Stimulated activated CD4-positive, alpha-beta T cell treated with anti-CD3 and anti-CD28 coated beads, Interleukin-12 subunit alpha, Interleukin-12 subunit beta, amount 100 ng/mL, for 48 hours (primary cell): ENCODE measurements around the gene TSHZ1.

Experiments
- DNase-seq, 3 donors: peaks; one replicate each; pipeline ENCODE4 v3.0.0-alpha.2; 2020; ENCODE audit warnings: low read depth in 2 of 3, low spot score in 1 of 3

The TSHZ1 gene

DNA sequence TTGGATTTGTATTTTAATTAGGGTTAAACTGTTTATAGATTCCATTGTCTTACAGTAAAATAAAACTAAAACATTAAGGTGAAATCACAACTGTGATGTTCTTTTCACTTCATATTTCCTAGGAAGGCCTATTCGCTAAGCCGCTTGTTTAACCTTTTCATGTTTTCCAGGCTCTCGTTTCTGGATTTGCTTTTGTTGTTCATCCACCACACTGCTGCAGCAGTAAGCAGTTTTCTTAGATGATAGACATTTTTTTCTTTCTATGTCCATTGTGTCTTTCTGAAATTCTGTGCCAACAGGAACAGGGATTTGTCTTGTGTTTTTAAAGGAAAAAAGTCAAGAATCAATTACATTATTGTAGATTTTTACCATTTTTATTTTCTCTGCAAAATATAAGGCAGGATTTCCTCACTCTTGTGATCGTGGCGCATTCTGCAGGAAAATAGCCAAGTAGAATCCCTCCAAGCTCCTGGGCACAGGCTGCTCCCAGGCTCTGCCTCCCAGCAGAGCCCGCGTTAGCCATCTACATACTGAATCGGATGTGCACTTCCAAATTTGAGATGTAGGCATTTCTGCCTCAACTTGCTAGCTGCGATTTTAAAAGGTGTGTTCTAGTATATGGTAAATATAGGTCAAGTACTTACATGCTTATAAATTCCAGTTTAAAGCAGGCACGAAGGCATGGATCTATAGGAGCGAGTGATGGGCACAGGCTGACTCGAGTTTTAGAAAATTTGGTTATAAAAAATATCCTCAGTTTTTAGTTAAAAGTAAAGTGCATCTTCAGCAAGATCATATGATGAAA lies 10.2 kb downstream of the TSHZ1 start:
- DNase-seq = no peak

DNA sequence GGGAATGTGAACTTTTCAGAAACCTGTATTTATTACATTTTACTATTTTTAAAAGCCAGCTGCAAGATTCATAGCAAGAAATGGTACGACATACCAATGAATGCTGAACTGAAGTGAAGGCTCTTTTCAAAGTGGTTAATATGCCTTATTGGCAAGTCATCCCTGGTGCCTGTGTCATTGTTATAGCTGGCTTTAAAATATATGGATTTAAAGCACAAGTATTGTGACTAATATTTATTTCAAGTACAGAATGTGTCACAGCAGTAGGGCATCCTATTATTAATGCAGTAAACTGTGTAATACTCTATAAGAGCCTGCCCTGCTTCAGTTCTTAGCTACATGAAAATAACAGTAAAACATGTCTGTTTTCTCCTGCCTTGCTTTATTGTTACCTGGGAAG lies 10.8 kb downstream of the TSHZ1 start:
- no peak for DNase-seq

DNA sequence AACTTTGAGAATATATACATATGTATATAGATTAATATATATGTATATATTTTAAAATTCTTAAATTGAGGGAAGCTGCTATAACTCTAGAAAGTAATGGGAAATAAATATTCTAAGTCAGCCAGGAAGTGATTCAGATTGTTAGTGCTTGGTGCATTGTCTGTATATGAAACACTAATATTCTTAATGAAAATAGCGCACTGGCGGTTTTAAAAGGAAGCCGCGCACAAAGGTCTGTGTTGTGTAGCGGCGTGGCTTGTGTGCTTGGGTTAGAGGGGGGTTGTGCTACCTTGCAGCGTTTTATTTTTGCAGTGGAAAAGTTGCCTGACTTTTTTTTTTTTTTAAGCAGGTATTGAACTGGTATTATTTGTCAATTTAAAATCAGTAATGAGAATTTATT lies 11.3 kb downstream of the TSHZ1 start:
- no peak for DNase-seq

DNA sequence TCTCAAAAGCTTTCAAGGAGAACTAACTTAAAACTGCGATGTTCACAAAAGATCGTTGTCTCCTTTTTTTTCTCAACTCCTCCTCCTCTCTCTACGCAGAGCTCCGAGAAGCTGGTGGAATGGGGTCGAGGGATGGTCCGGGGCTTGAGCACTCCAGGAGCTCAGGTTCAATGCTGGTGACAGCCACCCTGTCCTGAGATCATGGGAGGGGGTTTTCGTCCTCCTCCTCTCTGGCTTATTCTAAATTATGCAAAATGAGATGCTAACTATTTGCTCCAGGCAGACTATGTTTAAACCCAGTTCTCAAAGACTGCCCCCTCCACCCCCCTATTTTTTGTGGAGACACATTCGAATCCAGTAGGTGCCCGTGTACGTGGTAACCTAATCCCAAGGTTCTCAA lies 11.8 kb downstream of the TSHZ1 start:
- no peak for DNase-seq

GRCh38 chr18:75223687-75224347 lies 13.2 kb downstream of the TSHZ1 start:
- DNase-seq = no peak

- no peak for DNase-seq
Measured at GRCh38 chr18:75226286-75226955, 15.8 kb downstream of the TSHZ1 start.

- DNase-seq = no peak
Measured at GRCh38 chr18:75226956-75227316, 16.3 kb downstream of the TSHZ1 start.

DNA sequence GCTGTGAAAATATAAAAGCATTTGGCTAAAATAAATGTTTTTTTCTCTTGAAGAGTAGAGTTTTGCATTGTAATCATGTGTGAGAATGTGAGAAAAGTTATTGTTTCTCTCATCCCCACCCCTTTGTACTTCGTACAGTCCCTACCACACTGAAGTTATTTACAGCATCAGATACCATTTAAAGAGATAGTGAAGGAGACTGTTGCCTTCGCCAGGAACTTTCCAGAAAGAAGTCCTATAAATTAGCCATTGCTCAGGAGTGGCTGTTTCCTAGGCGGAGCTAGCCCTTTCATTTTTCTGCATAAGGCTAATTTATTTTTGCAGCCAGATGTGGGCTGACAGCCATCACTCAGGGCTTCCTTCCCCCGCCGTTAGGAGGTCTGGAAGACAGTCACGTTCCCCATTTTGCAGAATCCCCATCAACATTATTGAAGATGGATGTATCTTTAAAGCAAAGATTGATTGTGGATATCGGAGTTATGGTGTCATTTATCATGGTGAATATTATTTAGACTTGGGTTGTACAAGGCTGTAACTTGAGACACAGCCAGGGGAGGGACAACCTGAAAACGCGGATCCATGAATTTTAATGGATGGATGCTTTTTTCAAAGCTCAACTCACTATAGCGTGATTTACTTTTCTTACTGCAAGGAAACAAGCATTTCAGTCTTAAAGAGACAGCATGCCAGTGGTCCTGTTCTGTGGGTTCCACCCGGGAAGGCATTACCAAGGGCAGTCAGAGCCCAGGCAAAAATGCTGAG lies 17.1 kb downstream of the TSHZ1 start:
- DNase-seq = no peak

- no peak for DNase-seq
Measured at GRCh38 chr18:75228967-75229366, 18.4 kb downstream of the TSHZ1 start.

DNA sequence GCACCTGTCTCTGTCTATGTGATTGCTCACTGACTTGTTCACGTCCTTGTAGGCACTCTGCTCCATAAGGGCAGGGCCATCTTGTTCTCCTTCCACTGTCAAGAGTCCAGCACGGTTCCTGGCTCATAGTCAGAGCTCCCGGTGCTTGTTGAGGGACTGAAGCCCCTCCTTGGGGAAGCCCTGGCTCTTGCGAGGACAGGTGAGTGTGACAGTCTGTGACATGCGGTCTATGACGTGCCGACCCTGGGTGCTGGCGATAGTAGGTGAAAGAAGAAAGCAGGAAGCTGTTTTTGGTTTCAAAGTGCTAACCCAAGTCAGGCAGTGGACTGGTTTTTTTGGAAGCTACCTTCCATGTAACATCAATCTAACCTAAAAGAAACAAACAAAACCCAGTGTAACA lies 18.8 kb downstream of the TSHZ1 start:
- DNase-seq = no peak

DNA sequence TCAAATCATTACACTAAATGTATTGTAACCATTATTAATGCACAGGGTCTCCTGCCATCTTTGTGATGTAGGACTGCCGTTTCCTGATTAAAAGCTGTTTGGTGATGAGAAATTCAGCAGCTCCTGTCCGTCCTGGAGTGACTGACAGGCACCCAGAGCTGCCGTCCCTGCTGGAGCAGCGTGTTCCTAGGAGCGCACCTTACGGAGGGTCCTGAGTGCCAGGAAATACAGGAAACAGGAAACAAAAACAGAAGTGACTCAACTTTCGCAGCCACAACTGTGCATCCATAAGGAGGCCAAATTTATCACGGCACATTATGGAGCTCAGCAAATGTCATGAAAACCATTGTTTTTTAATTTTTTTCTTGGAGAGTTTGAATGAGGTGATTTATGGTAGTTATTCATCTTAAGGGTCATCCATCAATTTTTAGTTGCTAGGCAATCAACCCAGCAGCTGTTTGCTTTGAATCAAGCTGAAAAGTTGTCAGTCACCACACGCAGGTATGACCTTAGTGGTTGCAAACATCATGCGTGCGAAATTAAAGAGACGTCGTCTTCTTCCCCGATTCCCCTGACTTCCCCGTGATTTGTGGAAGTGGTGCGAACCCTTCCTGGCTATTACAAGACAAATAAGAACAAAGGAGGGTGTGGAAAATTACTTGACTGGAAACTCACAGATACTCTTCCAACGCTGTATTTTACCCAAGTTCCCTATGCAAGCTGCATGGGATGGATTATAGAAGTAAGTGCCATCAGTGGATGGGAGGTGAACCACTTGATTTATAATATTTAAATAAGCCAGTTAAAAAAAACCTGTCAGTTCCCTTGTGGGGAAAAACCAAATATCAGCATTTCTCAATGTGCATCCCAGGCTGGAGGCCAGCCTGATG lies 19.8 kb downstream of the TSHZ1 start:
- no peak for DNase-seq

- DNase-seq = no peak
Measured at GRCh38 chr18:75231053-75231406, 20.4 kb downstream of the TSHZ1 start.

GRCh38 chr18:75234901-75235300 lies 24.3 kb downstream of the TSHZ1 start:
- no peak for DNase-seq

DNA sequence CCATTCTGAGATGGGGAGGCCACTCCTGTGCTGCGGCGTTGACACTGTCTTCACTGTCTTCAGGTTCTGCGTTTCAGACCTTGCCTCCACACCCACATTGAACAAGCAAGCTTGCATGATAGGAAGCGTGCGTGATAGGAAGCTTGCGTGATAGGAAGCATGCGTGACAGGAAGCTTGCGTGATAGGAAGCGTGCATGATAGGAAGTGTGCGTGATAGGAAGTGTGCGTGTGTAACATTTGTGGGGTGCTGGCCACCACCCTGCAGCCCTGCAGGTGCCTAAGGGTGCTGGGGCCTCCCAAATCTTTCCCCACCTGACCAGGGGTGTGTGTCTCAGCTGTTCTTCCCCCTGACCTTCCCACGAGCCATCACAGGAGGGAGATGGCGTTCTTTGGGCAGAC lies 25.3 kb downstream of the TSHZ1 start:
- no peak for DNase-seq

GRCh38 chr18:75238100-75238499 lies 27.5 kb downstream of the TSHZ1 start:
- DNase-seq = no peak

DNA sequence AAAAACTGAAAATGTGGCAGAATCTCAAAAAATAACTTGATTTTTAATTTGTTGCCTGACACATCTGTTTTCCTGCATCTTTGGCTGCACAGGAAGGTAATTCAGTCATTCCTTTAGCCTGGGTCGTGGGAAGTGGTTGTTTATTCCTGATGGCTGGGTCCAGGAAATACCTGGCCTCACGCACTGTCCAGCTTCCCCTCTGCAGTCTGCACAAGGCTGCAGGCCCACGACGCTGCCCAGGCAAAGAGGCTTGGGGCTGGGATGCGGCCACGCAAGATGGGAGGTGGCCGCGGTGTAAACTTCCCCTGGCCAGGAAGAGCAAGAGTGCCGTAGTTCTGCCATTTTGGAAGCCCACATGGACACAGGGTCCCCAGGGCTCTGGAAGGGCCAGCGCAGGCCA lies 28.2 kb downstream of the TSHZ1 start:
- no peak for DNase-seq

- no peak for DNase-seq
Measured at GRCh38 chr18:75240433-75240832, 29.8 kb downstream of the TSHZ1 start.

- DNase-seq = no peak
Measured at GRCh38 chr18:75241705-75242104, 31.1 kb downstream of the TSHZ1 start.

DNA sequence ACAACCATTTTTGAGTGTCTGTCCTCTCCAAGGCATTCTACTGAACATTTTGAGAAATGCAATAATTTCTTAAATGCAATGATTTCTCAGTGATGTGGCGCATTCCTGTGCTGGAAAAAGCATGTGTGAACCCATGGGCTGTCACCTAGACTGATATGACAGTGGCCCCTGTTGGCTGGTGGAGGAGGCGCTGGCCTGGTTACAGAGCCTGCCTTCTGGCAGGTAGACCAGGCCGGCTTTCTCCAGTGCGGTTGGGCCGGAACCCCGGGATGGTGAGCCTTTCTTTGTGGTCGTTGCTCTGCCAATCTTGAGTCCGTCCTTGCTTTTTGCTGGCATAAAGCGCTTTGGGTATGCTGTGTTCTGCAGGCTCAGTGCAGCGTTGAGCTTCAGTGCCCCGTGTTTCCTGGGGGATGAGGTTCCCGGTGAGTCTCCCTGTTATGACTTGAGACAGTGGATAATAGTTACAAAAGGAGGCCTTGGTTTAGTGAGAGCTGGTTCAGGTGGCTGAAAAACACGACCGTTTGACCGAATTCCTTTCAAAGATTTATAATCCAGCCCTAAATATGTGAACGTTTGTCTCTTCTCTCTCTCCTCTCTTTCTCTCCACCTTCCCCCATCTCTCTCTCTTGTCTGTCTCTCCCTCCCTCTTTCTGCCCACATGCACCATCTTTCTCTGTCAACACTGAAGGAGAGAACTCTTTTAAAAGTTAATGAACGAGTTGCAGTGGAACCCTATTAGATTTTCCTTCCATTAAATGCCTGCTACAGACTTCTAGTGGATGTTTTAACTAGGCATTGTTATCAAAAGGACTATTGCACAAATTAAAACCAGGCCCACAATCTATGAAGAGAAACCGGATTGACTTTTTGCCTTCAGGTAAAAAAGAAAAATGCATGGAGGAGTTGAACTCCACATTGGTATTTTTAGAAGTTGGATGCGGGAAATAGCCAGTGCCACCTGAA lies 34.0 kb downstream of the TSHZ1 start:
- DNase-seq = no peak
